Esophagus squamous epithelium (tissue), 4 donors: ENCODE measurements around the gene SUSD6.

Experiments used
- POLR2A ChIP-seq, 4 donors: fragments of 450-650 bp; IDR thresholded peaks; one replicate each; pipeline ENCODE4 v1.6.1; 2017; ENCODE audit warnings: antibody characterized with exemption in 4 of 4, mild to moderate bottlenecking in 4 of 4, moderate library complexity in 3 of 4
- TF ChIP-seq, protein P1 (sequence below), 6 experiments: fragments of 450-650 bp in 4 of 6; fragments of 200-600 bp in 2 of 6; sonication (generic) in 2 of 6; IDR thresholded peaks; one replicate each; pipeline ENCODE4 v1.5.1; 2016 to 2019; ENCODE audit warnings: antibody characterized with exemption in 6 of 6, mild to moderate bottlenecking in 4 of 6, moderate library complexity in 4 of 6

DNA sequence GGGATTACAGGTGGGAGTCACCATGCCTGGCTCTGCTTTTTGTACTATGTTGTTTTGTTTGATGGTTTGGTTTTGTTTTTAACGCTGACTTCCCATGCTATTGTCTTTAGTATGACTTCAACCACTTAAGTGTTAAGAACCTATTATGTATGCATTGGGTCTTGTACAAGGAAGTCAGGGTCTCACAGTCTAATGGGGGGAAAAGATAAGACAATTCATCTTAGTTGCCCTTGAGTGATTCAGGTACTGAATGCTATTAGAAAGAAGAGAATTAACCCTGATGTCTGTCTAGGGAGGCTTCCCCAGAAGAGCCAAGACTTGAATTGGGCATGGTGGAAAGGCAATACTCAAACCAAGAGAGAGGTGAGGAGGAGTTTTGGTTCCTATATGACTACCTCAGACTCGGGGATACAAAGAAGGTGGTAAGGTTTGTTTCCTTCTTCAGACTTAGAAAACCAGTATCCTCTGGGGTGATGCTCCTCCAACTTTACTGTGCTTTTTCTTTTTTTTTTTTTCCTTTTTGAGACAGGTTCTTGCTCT lies 64.6 kb downstream of the SUSD6 start:
- no peak for TF ChIP-seq POLR2A (IDR thresholded peaks at IDR 0.05)
- TF ChIP-seq, protein P1, sequence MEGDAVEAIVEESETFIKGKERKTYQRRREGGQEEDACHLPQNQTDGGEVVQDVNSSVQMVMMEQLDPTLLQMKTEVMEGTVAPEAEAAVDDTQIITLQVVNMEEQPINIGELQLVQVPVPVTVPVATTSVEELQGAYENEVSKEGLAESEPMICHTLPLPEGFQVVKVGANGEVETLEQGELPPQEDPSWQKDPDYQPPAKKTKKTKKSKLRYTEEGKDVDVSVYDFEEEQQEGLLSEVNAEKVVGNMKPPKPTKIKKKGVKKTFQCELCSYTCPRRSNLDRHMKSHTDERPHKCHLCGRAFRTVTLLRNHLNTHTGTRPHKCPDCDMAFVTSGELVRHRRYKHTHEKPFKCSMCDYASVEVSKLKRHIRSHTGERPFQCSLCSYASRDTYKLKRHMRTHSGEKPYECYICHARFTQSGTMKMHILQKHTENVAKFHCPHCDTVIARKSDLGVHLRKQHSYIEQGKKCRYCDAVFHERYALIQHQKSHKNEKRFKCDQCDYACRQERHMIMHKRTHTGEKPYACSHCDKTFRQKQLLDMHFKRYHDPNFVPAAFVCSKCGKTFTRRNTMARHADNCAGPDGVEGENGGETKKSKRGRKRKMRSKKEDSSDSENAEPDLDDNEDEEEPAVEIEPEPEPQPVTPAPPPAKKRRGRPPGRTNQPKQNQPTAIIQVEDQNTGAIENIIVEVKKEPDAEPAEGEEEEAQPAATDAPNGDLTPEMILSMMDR (IDR thresholded peaks at IDR 0.05), result no peak
